ENCODE results near the gene FOXA2.

FOXA2 gene

GRCh38 chr20:22584922-22585785, 782 bp upstream of the FOXA2 start:
- no peak for DNase-seq (ENCODE audit: extremely low read depth, low read depth)
- TF ChIP-seq, protein P1, sequence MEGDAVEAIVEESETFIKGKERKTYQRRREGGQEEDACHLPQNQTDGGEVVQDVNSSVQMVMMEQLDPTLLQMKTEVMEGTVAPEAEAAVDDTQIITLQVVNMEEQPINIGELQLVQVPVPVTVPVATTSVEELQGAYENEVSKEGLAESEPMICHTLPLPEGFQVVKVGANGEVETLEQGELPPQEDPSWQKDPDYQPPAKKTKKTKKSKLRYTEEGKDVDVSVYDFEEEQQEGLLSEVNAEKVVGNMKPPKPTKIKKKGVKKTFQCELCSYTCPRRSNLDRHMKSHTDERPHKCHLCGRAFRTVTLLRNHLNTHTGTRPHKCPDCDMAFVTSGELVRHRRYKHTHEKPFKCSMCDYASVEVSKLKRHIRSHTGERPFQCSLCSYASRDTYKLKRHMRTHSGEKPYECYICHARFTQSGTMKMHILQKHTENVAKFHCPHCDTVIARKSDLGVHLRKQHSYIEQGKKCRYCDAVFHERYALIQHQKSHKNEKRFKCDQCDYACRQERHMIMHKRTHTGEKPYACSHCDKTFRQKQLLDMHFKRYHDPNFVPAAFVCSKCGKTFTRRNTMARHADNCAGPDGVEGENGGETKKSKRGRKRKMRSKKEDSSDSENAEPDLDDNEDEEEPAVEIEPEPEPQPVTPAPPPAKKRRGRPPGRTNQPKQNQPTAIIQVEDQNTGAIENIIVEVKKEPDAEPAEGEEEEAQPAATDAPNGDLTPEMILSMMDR (IDR thresholded peaks at IDR 0.05; ENCODE audit: low read depth, low read length): no peak

- no peak for DNase-seq (ENCODE audit: extremely low read depth, low read depth)
- TF ChIP-seq, protein P1 (IDR thresholded peaks at IDR 0.05; ENCODE audit: low read depth, low read length): no peak
Measured at GRCh38 chr20:22583773-22584521, 425 bp downstream of the FOXA2 start.

GRCh38 chr20:22582964-22583772, 1.2 kb downstream of the FOXA2 start:
- DNase-seq (ENCODE audit: extremely low read depth, low read depth): no peak
- TF ChIP-seq, protein P1 (IDR thresholded peaks at IDR 0.05; ENCODE audit: low read depth, low read length): no peak

- TF ChIP-seq, protein P1 (IDR thresholded peaks at IDR 0.05; ENCODE audit: low read depth, low read length): no peak
- no peak for DNase-seq (ENCODE audit: extremely low read depth, low read depth)
Measured at GRCh38 chr20:22582386-22582963, 1.9 kb downstream of the FOXA2 start.

- no peak for DNase-seq (ENCODE audit: extremely low read depth, low read depth)
- TF ChIP-seq, protein P1 (IDR thresholded peaks at IDR 0.05; ENCODE audit: low read depth, low read length): no peak
Measured at GRCh38 chr20:22581437-22582385, 2.7 kb downstream of the FOXA2 start.

All from AG09319 (cell line).